ENCODE data around the gene NRXN2.
A peak's percentile ranks its signal among the peaks of the same experiment; 100 is the strongest.

The NRXN2 gene

GRCh38 chr11:64764753-64765152, 41.8 kb upstream of the NRXN2 start:
- TF ChIP-seq FOXP2 (optimal IDR thresholded peaks at IDR 0.05; ENCODE audit: borderline replicate concordance, extremely low read depth, extremely low read length, insufficient read depth), result no peak
- TF ChIP-seq REST (IDR thresholded peaks at IDR 0.05; ENCODE audit: insufficient read depth in 1 of 2, low read depth in 2 of 2, low read length in 2 of 2), result no peak
- TF ChIP-seq POLR2AphosphoS5 (IDR thresholded peaks at IDR 0.05; ENCODE audit: low read depth, low read length), result no peak
- no peak for TF ChIP-seq SIN3A (IDR thresholded peaks at IDR 0.05; ENCODE audit: borderline replicate concordance, insufficient read depth, low read length)
- no peak for TF ChIP-seq TAF1 (IDR thresholded peaks at IDR 0.05; ENCODE audit: borderline replicate concordance, insufficient read depth, low read length)

- TF ChIP-seq SIN3A (IDR thresholded peaks at IDR 0.05; ENCODE audit: borderline replicate concordance, insufficient read depth, low read length), result no peak
- TF ChIP-seq FOXP2 (optimal IDR thresholded peaks at IDR 0.05; ENCODE audit: borderline replicate concordance, extremely low read depth, extremely low read length, insufficient read depth), result no peak
- no peak; the same call in 1 of the 2 replicates for TF ChIP-seq POLR2AphosphoS5 (IDR thresholded peaks at IDR 0.05; ENCODE audit: low read depth, low read length)
- TF ChIP-seq TAF1 (IDR thresholded peaks at IDR 0.05; ENCODE audit: borderline replicate concordance, insufficient read depth, low read length), result no peak
- no peak for TF ChIP-seq REST (IDR thresholded peaks at IDR 0.05; ENCODE audit: insufficient read depth in 1 of 2, low read depth in 2 of 2, low read length in 2 of 2)
Observed at GRCh38 chr11:64764040-64764611, 41.1 kb upstream of the NRXN2 start.

GRCh38 chr11:64763526-64764039, 40.6 kb upstream of the NRXN2 start:
- TF ChIP-seq REST (IDR thresholded peaks at IDR 0.05; ENCODE audit: insufficient read depth in 1 of 2, low read depth in 2 of 2, low read length in 2 of 2), result no peak
- TF ChIP-seq POLR2AphosphoS5 (IDR thresholded peaks at IDR 0.05; ENCODE audit: low read depth, low read length), result no peak
- TF ChIP-seq TAF1 (IDR thresholded peaks at IDR 0.05; ENCODE audit: borderline replicate concordance, insufficient read depth, low read length), result no peak
- no peak for TF ChIP-seq SIN3A (IDR thresholded peaks at IDR 0.05; ENCODE audit: borderline replicate concordance, insufficient read depth, low read length)
- TF ChIP-seq FOXP2 (optimal IDR thresholded peaks at IDR 0.05; ENCODE audit: borderline replicate concordance, extremely low read depth, extremely low read length, insufficient read depth), result no peak

GRCh38 chr11:64762674-64763525, 39.9 kb upstream of the NRXN2 start:
- no peak for TF ChIP-seq TAF1 (IDR thresholded peaks at IDR 0.05; ENCODE audit: borderline replicate concordance, insufficient read depth, low read length)

- TF ChIP-seq FOXP2 (optimal IDR thresholded peaks at IDR 0.05; ENCODE audit: borderline replicate concordance, extremely low read depth, extremely low read length, insufficient read depth) (no peak), POLR2AphosphoS5 (IDR thresholded peaks at IDR 0.05; ENCODE audit: low read depth, low read length) (peak; percentile 74; the same call in 1 of the 2 replicates), TAF1 (IDR thresholded peaks at IDR 0.05; ENCODE audit: borderline replicate concordance, insufficient read depth, low read length) (no peak), SIN3A (IDR thresholded peaks at IDR 0.05; ENCODE audit: borderline replicate concordance, insufficient read depth, low read length) (no peak), REST (IDR thresholded peaks at IDR 0.05; ENCODE audit: insufficient read depth in 1 of 2, low read depth in 2 of 2, low read length in 2 of 2) (no peak)
Observed at GRCh38 chr11:64762277-64762673, 39.3 kb upstream of the NRXN2 start.
